Measurements from ENCODE around the gene ACOX3.
"Not testable (repeated sequence)": the region's sequence is repeated elsewhere in the genome, so short reads cannot be mapped to it uniquely, and the experiment has no call there.

ACOX3 gene

DNA sequence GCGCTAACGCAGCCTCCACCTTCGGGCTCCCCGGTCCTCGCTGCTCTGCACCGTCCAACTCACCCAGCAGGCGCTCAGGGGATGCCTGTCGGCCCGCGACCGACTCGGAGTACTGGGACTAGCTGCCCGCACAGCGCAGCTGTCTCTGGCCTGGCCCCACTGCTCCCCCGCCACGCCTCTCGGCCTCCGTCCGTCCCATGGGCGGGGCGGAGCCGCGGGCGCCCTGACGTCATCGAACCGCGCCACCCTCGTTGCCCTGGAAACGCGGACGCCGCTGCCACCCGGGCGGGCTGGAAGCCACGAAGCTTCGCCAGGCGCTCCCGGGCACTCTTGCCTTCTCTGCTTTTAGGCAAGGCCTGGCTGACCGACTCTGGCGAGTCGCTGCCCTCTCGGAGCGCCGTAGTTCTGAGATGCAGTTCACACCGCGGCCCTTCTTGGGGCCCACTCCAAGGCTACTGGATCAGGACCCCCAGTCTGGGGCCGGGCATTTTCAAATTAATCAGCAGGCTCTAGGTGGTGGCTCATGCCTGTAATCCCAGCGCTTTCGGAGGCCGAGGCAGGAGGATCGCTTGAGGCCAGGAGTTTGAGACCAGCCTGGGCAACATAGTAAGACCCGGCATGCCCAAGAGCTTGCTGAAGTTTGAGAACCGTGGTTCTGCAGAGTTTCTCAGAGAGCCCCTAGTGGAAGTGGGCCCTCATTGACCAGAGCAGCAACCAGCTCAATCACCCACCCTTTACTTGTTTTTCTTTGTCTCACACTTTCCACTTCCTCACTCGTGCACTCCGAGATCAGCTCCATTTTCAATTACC, 12.0 kb downstream of the ACOX3 start:
- DNase-seq: peak; percentile 81 to 92 (median 89)

- DNase-seq: peak in 1 of 3 experiments; percentile 62
Measured at GRCh38 chr4:8427761-8428287, 12.7 kb downstream of the ACOX3 start.

GRCh38 chr4:8427262-8427661, 13.3 kb downstream of the ACOX3 start:
- DNase-seq: no peak

DNA sequence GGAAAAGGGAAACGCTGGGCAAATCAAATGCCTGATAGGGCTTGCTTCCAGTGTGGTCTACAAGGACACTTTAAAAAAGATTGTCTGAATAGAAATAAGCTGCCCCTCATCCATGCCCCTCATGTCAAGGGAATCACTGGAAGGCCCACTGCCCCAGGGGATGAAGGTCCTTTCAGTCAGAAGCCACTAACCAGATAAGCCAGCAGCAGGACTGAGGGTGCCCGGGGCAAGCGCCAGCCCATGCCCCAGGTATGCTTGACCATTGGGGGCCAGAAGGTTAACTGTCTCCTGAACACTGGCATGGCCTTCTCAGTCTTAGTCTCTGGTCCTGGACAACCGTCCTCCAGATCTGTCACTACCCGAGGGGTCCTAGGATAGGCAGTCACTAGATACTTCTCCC, 17.7 kb downstream of the ACOX3 start:
- no peak for DNase-seq

GRCh38 chr4:8422327-8422726, 18.2 kb downstream of the ACOX3 start:
- DNase-seq: no peak

DNA sequence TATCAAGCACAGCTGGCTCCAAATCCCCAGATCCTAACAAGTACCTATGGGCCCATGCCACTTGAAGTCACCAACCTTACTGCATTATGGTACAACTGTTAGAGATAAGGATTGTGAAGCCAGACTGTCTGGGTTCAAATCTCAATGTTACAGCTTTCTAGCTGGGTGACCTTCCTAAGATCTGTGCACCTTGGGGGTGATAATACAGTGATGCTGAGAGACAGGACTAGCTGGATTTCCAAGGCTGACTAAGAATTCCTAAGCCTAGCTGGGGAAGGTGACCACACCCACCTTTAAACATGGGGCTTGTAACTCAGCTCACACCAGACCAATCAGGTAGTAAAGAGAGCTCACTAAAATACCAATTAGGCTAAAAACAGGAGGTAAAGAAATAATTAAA, 20.4 kb downstream of the ACOX3 start:
- not testable (repeated sequence) for DNase-seq

DNA sequence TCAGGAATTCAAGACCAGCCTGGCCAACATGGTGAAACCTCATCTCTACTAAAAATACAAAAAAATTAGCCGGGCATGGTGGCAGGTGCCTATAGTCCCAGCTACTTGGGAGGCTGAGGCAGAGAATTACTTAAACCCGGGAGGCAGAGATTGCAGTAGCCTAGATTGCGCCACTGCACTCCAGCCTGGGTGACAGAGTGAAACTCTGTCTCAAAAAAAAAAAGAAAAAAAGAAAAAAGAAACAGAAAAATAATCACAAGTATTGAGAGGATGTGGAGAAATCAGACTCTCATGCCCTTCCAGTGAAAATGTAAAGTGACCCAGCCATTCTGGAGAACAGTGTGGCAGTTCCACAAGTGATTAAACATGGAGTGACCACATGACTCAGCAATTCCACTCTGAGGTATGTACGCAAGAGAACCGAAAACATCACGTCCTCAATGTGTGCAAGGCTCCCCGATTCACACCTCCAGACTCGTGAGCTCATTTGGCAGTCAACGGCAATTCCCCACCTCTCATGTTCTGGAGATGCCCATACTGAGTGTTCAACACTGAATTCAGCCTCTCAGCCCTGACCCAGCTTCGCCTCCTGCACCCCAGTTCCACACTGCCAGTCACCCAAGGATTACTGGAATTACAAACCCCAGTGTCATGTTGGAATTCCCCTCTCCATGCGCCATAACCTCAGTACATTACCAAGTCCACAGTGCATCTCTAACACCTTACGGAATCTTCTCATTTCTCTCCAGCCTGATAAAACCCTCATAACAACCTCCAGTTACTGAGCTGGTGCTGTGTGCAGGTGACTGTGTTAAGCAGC, 21.1 kb downstream of the ACOX3 start:
- DNase-seq: no peak

DNA sequence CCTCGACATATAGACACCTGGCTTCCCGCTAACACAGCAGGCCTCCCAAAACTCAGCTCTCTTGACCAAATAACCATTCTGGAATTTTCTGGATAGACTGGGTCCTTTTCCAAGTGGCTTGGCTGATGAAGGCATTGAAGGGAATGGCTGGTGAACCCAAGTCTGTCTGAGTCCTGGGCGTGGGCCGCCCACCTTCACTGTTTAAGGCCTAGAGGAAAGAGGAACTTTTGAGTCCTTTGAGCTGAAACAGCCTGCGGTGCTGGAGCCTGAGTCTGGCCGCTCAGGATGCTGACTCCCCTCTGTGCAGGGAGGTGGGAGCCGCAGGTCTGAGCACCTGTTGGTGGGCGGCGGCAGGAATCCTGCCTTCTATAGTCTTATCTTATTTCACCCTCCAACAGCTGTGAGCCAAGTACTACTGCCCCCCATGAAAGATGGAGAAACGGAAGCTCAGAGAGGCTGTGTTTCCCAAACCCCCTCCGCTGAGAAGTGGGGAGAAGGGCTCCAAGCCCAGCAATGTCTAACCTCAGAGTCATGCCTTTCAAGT, 23.4 kb downstream of the ACOX3 start:
- no peak for DNase-seq

- DNase-seq: no peak
Measured at GRCh38 chr4:8414377-8414776, 26.1 kb downstream of the ACOX3 start.

GRCh38 chr4:8412288-8412687, 28.2 kb downstream of the ACOX3 start:
- DNase-seq: no peak

DNA sequence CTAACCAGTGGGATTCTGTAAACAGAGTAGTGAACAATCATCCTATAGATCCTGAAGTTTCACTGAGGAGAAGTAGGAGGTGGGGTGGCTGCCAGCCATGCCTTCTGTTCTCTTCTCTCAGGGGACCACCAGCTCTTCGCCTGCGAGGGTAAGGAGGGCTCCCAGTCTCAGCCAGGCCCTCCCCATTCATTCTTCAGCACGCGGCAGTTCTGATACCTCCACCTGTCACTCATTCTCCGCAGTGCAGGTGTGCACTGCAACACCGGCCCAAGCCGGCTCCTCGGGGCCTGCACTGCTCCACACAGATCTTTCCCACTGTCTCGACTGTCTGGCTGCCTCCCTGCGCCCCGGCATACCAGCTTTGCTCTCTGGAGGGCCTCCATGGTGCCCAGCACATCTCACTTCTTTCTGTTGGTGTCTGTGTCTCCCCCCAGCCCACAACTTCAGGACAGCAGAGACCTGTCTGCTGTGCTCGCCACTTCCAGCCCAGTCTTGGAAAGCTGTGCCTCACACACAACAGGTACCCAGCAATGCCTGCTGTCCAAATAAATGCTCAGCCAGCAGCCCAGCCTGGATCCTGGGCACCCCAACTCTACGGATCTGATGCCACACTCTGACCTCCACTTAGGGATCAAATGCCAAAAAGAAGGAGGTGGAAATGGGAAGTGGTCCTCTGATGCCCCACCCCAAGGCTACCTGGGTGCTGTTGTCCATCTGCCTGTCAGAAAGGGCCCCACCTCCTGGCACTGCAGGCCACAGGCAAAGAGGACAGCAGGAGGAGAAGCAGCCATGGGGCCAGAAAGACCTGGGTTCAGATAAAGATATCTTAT, 29.0 kb downstream of the ACOX3 start:
- no peak for DNase-seq

DNA sequence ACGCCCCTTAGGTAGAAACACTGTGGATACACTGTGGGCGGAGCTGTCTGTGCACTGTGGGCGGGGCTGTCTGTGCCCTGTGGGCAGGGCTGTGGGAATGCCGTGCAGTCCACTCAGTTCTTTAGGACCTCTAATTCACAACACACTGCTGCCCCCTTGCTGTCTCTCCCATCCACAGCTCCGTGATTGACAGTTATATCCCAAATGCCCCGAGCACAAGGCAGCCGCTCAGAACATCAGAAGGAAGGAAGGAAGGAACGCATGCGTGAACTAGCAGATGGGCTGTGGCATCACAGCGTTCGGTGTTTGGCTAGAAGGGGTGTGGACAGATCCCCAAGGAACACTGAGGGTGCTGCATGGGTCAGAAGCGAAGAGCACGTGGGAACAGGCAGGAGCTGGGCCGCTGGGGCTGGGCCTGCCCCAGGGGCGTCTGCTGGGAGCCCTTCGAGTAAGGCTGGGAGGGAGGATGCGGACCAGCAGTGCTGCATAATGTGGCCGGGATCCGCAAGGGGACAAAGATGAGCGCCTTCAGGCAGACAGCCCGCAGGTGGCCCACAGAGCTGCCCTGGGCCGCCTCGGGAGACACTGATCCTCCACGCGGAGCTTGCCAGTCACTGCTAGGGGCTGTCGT, 29.8 kb downstream of the ACOX3 start:
- DNase-seq: peak; percentile 43 to 77 (median 58)

GRCh38 chr4:8410066-8410625, 30.4 kb downstream of the ACOX3 start:
- DNase-seq: no peak

DNA sequence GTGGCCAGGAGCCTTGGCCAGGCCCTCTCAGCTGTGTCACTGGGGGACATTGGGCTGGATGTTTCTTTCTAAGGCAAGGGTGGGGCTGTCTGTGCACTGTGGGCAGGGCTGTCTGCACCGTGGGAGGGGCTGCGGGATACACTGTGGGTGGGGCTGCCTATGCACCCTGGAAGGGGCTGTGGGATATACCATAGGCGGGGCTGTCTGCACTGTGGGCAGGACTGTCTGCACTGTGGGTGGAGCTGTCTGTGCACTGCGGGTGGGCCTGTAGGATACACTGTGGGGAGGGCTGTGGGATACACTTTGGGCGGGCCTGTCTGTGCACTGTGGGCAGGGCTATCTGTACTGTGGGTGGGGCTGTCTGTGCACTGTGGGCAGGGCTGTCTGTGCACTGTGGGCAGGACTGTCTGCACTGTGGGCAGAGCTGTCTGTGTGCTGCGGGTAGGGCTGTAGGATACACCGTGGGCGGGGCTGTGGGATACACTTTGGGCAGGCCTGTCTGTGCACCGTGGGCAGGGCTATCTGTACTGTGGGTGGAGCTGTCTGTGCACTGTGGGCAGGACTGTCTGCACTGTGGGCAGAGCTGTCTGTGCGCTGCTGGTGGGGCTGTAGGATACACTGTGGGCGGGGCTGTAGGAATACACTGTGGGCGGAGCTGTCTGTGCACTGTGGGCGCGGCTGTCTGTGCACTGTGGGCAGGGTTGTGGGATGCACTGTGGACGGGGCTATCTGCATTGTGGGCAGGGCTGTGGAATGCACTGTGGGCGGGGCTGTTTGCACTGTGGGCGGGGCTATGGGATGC, 31.1 kb downstream of the ACOX3 start:
- DNase-seq: no peak

- DNase-seq: no peak
Measured at GRCh38 chr4:8407756-8408155, 32.8 kb downstream of the ACOX3 start.

GRCh38 chr4:8407316-8407715, 33.2 kb downstream of the ACOX3 start:
- DNase-seq: no peak

- DNase-seq: peak in 2 of 3 experiments; percentile 18 to 19
Measured at GRCh38 chr4:8406887-8407286, 33.6 kb downstream of the ACOX3 start.

- no peak for DNase-seq
Measured at GRCh38 chr4:8405516-8405875, 35.0 kb downstream of the ACOX3 start.

DNA sequence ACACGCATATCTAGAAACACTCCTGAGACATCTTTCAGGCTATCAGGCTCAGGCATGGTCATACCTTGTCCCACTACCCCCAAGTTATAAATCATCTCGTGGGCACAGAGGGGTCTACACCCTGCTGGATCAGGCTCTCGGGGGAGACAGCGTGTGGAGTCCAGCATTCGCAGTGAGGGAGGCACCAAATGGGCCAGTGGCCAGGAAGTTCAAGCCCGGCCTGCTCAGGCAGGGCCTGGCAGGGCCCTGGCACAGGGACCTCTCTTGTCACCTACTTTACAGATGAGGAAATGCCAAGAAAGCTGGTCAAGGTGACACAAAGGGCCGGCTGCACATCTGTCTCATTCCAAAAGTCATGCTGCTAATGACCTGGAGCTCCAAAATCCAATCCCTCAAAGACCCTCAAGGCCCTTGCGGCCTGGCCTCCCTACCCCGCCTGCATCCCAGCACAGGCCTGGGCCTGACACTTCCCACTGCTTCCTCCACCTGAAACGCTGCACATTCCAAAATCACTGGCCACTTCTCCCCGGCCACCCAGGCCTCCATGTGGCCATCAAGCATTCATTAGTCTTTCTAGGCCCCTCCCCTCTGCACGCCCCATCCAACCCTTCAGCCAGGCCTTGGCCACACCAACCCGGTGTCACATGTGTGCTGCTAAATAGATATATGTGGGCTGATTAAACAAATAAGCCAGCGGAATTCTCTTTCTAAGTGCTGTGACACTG, 35.6 kb downstream of the ACOX3 start:
- no peak for DNase-seq

DNA sequence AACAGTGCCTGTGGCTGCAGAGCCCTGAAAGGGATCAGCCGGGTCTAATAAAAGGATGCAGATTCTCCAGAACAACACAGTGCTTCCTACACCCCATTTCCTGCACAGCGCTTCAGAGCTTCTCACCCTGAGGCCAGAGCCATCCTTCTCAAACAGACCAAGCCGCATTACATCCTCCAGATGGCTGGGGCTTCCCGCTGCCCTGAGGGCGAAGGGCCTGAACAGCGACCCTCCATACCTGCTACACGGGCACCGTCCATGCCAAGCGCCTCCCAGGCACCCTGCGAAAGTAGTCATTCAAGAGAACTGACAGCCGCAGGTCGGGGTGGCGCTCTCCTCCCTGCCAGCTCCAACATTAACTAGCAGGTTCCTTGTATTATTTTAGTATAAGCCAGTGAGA, 36.5 kb downstream of the ACOX3 start:
- peak in 1 of 3 experiments; percentile 13 for DNase-seq
